GM13977 (cell line): ENCODE measurements around the gene TEX13B.
A peak's percentile ranks its signal among the peaks of the same experiment; 100 is the strongest.
"Not testable (repeated sequence)": the region's sequence is repeated elsewhere in the genome, so short reads cannot be mapped to it uniquely, and the experiment has no call there.

ENCODE experiments used
- DNase-seq: peaks from one replicate; pipeline ENCODE4 v3.0.0; 2012; ENCODE audit warnings: low spot score
- in situ Hi-C: fragments of 300-500 bp; cut with MboI; formaldehyde crosslinking; loops from one replicate; pipeline ENCODE4 v1.12.0; 2022; ENCODE audit warnings: low sequenced_read_pairs, low pct_unique_long_range_greater_than_20kb, mixed read lengths, inconsistent platforms; ENCODE audit not compliant: unreplicated experiment
- TF ChIP-seq, protein P1 (sequence below): IDR thresholded peaks from 2 replicates; pipeline ENCODE4 v1.5.1; 2012; ENCODE audit warnings: mild to moderate bottlenecking, control low read depth; ENCODE audit not compliant: insufficient read depth; ENCODE audit errors: extremely low read depth, missing control alignments

Gene TEX13B

DNA sequence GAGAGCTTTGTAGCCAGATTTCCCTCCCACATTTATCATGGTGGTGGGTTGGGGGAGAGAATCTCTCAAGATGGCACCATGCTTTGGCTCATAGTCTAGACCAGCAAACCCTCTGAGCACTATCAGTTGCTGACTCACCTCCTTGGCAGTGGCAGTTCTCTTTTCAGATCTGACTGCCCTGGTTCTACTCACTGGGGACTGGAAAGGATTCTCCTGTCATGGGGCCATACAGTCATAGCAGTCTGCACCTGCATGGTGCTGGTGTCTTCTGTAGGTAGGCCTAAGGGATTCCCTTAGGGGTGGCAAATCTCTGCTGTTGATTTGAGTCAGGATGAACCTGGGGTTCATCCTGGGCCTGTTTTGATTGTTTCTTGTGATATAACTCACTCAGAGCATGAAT is 2.6 kb downstream of the TEX13B start:
- no peak for DNase-seq
- in situ Hi-C loops: no loop called here
- TF ChIP-seq, protein P1, sequence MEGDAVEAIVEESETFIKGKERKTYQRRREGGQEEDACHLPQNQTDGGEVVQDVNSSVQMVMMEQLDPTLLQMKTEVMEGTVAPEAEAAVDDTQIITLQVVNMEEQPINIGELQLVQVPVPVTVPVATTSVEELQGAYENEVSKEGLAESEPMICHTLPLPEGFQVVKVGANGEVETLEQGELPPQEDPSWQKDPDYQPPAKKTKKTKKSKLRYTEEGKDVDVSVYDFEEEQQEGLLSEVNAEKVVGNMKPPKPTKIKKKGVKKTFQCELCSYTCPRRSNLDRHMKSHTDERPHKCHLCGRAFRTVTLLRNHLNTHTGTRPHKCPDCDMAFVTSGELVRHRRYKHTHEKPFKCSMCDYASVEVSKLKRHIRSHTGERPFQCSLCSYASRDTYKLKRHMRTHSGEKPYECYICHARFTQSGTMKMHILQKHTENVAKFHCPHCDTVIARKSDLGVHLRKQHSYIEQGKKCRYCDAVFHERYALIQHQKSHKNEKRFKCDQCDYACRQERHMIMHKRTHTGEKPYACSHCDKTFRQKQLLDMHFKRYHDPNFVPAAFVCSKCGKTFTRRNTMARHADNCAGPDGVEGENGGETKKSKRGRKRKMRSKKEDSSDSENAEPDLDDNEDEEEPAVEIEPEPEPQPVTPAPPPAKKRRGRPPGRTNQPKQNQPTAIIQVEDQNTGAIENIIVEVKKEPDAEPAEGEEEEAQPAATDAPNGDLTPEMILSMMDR: no peak

- in situ Hi-C loops: no loop called here
- TF ChIP-seq, protein P1: peak; percentile 40
- no peak for DNase-seq
These were observed 3.4 kb downstream of the TEX13B start for GRCh38 chrX:107978707-107979307.

GRCh38 chrX:107978071-107978470 is 4.1 kb downstream of the TEX13B start:
- TF ChIP-seq, protein P1: no peak
- no peak for DNase-seq
- in situ Hi-C loops: no loop called here

DNA sequence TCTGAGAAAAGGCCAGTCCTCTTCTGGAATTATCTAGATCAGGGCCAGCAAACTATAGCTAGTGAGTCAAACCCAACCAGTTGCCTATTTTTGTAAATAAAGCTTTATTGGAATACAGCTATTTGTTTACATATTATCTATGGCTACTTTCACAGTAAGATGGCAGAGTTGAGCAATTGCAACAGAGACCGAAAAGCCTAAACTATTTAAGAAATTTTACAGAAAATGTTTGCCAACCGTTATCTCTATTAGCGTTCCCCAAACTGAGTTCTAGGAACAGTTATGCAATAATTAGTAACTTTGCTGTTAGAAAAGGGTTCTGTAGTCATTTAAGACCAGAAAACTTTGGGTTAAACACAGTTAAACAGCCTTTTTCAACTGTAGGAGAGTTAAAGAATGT is 10.5 kb downstream of the TEX13B start:
- no peak for DNase-seq
- TF ChIP-seq, protein P1: no peak
- in situ Hi-C loops: no loop called here

DNA sequence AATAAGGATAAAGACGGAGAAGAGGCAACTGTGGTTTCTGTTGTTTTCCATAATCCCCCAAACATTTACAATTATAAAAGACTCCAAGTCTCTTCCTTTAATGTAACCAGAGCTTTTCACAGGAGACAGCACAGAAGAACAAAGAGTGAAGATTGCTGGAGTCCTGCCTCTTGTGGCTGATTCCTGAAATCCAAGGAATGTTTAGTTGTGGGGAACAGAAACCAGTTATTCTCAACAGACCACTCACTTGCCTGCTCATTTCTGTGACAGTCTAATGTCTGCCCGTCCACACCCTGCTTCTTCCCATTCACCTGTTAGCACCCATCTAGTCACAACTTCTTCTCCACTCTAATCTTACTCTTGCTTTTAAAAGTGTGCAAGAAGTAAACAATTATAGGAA is 12.1 kb downstream of the TEX13B start:
- in situ Hi-C loops: no loop called here
- TF ChIP-seq, protein P1: no peak
- DNase-seq: no peak

DNA sequence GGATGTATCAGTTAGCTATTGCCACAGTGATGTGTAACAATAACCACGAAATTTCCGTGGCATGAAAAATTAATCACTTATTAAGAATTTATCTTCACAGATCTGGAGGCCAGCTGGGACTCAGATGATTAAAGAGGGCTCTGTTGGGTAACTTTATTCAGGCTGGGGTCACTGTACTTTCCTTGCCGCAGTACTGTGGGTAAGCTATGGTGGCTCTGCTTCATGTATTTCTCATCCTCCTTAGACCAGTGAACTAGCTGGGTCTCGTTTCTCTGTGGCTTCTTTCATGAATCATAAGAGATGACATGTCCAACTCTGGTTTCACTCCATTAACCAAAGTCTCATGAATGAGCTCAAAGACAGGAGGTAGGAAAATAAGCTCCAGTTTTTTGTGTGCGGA is 13.5 kb downstream of the TEX13B start:
- in situ Hi-C loops: no loop called here
- DNase-seq: no peak

DNA sequence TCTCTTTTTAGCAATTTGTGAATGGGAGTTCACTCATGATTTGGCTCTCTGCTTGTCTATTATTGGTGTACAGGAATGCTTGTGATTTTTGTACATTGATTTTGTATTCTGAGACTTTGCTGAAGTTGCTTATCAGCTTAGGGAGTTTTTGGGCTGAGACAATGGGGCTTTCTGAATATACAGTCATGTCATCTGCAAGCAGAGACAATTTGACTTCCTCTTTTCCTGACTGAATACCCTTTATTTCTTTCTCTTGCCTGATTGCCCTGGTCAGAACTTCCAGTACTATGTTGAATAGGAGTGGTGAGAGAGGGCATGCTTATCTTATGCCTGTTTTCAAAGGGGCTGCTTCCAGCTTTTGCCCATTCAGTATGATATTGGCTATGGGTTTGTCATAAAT is 26.8 kb downstream of the TEX13B start:
- in situ Hi-C loops: not testable (repeated sequence)

More for the DNA sequence above, 13.5 kb downstream of the TEX13B start:
- TF ChIP-seq, protein P1: no peak

More for the DNA sequence above, 26.8 kb downstream of the TEX13B start:
- DNase-seq: not testable (repeated sequence)
